AG10803 (cell line): ENCODE results near the gene PIP4K2A.

ENCODE experiments used
- DNase-seq: peaks from one replicate; pipeline ENCODE4 v3.0.0; 2010; ENCODE audit warnings: low read depth
- H3K4me3 ChIP-seq: 2 replicates; pipeline ENCODE4 v1.5.1; 2011; ENCODE audit warnings: mild to moderate bottlenecking, low read length, control low read depth
- CTCF ChIP-seq: conservative IDR thresholded peaks from 2 replicates; pipeline ENCODE4 v1.5.1; 2011; ENCODE audit warnings: mild to moderate bottlenecking, low read length, control low read depth, inconsistent platforms

The PIP4K2A gene

GRCh38 chr10:22658745-22659410, 55.5 kb downstream of the PIP4K2A start:
- no peak overlapping the region for H3K4me3 ChIP-seq
- TF ChIP-seq CTCF = no peak
- no peak for DNase-seq

GRCh38 chr10:22657566-22658225, 56.7 kb downstream of the PIP4K2A start:
- no peak overlapping the region for H3K4me3 ChIP-seq
- TF ChIP-seq CTCF = no peak
- peak; percentile 40 for DNase-seq

GRCh38 chr10:22657024-22657423, 57.4 kb downstream of the PIP4K2A start:
- no peak for TF ChIP-seq CTCF
- no peak for DNase-seq
- no peak overlapping the region for H3K4me3 ChIP-seq

DNA sequence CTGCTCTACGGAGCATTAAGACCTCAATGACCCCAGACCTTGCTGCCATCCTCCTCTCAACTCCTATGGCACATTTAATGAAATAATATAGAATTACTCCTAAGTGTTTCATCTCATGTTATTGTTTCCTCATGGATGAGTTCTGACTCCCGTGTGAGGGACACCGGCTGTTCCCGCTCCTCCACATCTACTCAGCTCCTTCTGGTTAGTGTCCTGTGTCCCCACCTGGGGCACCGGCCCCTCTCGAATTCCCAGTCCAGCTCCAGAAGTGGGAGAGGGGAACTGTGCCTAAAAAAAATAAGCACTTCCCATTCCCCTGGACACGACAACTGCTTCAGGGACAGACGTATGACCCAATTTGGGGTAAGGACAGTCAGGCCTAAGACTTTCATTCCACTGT, 58.3 kb downstream of the PIP4K2A start:
- TF ChIP-seq CTCF = no peak
- H3K4me3 ChIP-seq = no peak overlapping the region
- DNase-seq = no peak

DNA sequence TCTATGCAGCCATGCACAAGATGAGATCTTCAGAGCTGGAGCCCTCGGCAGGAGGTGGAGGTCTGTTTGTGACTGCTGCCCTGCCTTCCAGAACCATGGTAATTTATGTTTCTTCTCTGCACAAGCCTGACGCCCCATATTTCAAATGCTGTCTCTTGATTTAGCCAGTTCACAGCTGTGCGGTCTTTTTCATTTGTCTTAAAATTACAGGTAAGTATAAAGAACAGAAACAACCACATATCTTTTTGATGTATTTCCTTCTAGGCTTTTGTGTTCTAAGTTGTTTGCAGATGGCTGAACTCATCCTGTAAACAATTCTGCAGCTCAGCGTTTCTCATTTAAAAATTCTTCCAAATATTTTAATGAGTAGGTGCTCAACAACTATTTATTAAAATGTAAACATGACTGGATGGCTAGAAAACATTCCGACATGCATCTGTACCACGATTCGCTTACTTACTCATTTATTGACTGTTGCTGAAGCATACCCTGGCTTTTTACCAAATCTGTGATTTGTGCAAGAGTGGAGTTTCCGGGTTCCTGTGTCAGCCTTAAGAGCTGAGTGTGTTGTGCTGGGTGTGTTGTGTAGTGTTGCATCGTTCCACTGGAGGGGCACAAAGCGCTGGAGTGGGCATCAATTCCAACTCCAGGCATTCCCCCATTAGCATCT, 58.9 kb downstream of the PIP4K2A start:
- H3K4me3 ChIP-seq = no peak overlapping the region
- 0 out of 2 replicates have a peak, but pooled peaks have one; percentile 2 for TF ChIP-seq CTCF
- DNase-seq = peak; percentile 81

DNA sequence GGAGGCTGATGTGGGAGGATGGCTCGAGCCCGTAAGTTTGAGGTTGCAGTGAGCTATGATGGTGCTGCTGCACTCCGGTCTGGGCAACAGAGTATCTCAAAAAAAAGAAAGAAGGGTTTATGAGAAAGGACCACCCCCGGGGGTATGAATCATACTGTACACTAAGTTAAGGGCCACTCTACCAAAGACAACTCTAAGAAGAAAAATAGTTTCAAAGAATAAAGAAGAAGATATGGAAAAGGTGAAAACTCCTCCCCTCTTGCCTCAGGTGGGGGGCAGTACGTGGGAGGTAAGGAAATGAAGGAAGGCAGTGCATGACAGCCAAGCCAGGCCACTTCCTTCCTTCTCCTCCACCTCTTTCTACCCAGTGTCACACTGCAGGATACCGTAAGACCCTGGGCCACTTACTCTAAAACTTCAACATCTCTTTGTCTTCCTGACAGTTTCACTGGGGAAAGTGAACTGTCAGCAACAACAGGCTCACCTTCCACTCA, 61.3 kb downstream of the PIP4K2A start:
- DNase-seq = no peak
- H3K4me3 ChIP-seq = no peak overlapping the region
- TF ChIP-seq CTCF = no peak
